H9 (cell line): ENCODE measurements around the gene KIF7. TPM values are rescaled to one million over a fixed set of nuclear protein-coding genes. Genes with fewer than 3 reads are reported as not detected.

ENCODE experiments used
- DNase-seq: peaks from one replicate; pipeline ENCODE4 v3.0.0-alpha.2; 2017
- H2AFZ ChIP-seq: one replicate; pipeline ENCODE4 v1.6.1; 2013; ENCODE audit warnings: mild to moderate bottlenecking, low read length, control low read depth, moderate library complexity
- H2AK5ac ChIP-seq: 2 replicates; pipeline ENCODE4 v1.6.1; 2013; ENCODE audit warnings: low read length, control low read depth, mixed read lengths; ENCODE audit not compliant: insufficient read length
- H2BK120ac ChIP-seq: one replicate; pipeline ENCODE4 v1.6.1; 2013; ENCODE audit warnings: low read depth, mild to moderate bottlenecking, low read length, control low read depth, inconsistent platforms; ENCODE audit not compliant: poor library complexity, severe bottlenecking
- H2BK12ac ChIP-seq: 2 replicates; pipeline ENCODE4 v1.6.1; 2013; ENCODE audit warnings: low read length, control low read depth, mixed read lengths, low read depth; ENCODE audit not compliant: insufficient read length
- H2BK15ac ChIP-seq: 2 replicates; pipeline ENCODE4 v1.6.1; 2013; ENCODE audit warnings: low read depth, low read length, control low read depth
- H2BK20ac ChIP-seq: one replicate; pipeline ENCODE4 v1.6.1; 2013; ENCODE audit warnings: low read depth, mild to moderate bottlenecking, low read length, control low read depth, inconsistent platforms; ENCODE audit not compliant: poor library complexity, severe bottlenecking
- H2BK5ac ChIP-seq: 2 replicates; pipeline ENCODE4 v1.6.1; 2013; ENCODE audit warnings: low read length, control low read depth, mixed read lengths; ENCODE audit not compliant: insufficient read length
- H3K14ac ChIP-seq: 2 replicates; pipeline ENCODE4 v1.6.1; 2013; ENCODE audit warnings: low read length, control low read depth; ENCODE audit not compliant: insufficient read depth
- H3K18ac ChIP-seq: 2 replicates; pipeline ENCODE4 v1.6.1; 2013; ENCODE audit warnings: low read depth, mild to moderate bottlenecking, mixed read lengths, low read length, control low read depth; ENCODE audit not compliant: insufficient read length
- H3K23ac ChIP-seq: 2 replicates; pipeline ENCODE4 v1.6.1; 2013; ENCODE audit warnings: low read length, control low read depth, mixed read lengths, low read depth; ENCODE audit not compliant: insufficient read length
- H3K23me2 ChIP-seq: 2 replicates; pipeline ENCODE4 v1.6.1; 2013; ENCODE audit warnings: low read depth, mild to moderate bottlenecking, mixed read lengths, low read length, control low read depth; ENCODE audit not compliant: insufficient read length, poor library complexity, severe bottlenecking
- H3K27ac ChIP-seq: 2 replicates; pipeline ENCODE4 v1.5.1; 2013; ENCODE audit warnings: low read length, control low read depth, mixed read lengths, low read depth; ENCODE audit not compliant: insufficient read length
- H3K27me3 ChIP-seq: 2 replicates; pipeline ENCODE4 v1.6.1; 2013; ENCODE audit warnings: low read length, control low read depth, inconsistent platforms; ENCODE audit not compliant: insufficient read depth
- H3K4ac ChIP-seq: 2 replicates; pipeline ENCODE4 v1.6.1; 2013; ENCODE audit warnings: low read depth, mild to moderate bottlenecking, control low read depth, inconsistent platforms, low read length, moderate library complexity
- H3K4me1 ChIP-seq: 2 replicates; pipeline ENCODE4 v1.6.1; 2013; ENCODE audit warnings: low read length, control low read depth, inconsistent platforms; ENCODE audit not compliant: insufficient read depth
- H3K4me2 ChIP-seq: 2 replicates; pipeline ENCODE4 v1.6.1; 2013; ENCODE audit warnings: low read length, control low read depth, mixed read lengths; ENCODE audit not compliant: insufficient read length, insufficient read depth
- H3K56ac ChIP-seq: 2 replicates; pipeline ENCODE4 v1.6.1; 2013; ENCODE audit warnings: low read depth, mild to moderate bottlenecking, mixed read lengths, low read length, control low read depth; ENCODE audit not compliant: insufficient read length
- H3K79me1 ChIP-seq: 2 replicates; pipeline ENCODE4 v1.6.1; 2013; ENCODE audit warnings: low read depth, mild to moderate bottlenecking, moderate library complexity, low read length, control low read depth, inconsistent platforms; ENCODE audit not compliant: insufficient read depth, poor library complexity, severe bottlenecking
- H3K79me2 ChIP-seq: 2 replicates; pipeline ENCODE4 v1.6.1; 2013; ENCODE audit warnings: low read length, control low read depth, inconsistent platforms; ENCODE audit not compliant: insufficient read depth
- H3K9ac ChIP-seq: 2 replicates; pipeline ENCODE4 v1.6.1; 2013; ENCODE audit warnings: low read length, control low read depth, mixed read lengths; ENCODE audit not compliant: insufficient read length; ENCODE audit errors: extremely low read depth
- H3K9me3 ChIP-seq: one replicate; pipeline ENCODE4 v1.6.1; 2013; ENCODE audit warnings: low read depth, low read length, inconsistent platforms; ENCODE audit not compliant: control insufficient read depth
- H3T11ph ChIP-seq: one replicate; pipeline ENCODE4 v1.6.1; 2013; ENCODE audit warnings: mild to moderate bottlenecking, low read length, control low read depth, inconsistent platforms
- H4K20me1 ChIP-seq: one replicate; pipeline ENCODE4 v1.6.1; 2013; ENCODE audit not compliant: control insufficient read depth, insufficient read length, insufficient read depth
- H4K5ac ChIP-seq: 2 replicates; pipeline ENCODE4 v1.6.1; 2013; ENCODE audit warnings: low read depth, mild to moderate bottlenecking, mixed read lengths, low read length, control low read depth; ENCODE audit not compliant: insufficient read length
- H4K8ac ChIP-seq: replicated peaks from 2 replicates; pipeline ENCODE4 v1.6.1; 2013; ENCODE audit warnings: low read length, control low read depth, mixed read lengths, low read depth; ENCODE audit not compliant: insufficient read length
- H4K91ac ChIP-seq: 2 replicates; pipeline ENCODE4 v1.6.1; 2013; ENCODE audit warnings: low read depth, mild to moderate bottlenecking, moderate library complexity, mixed read lengths, low read length, control low read depth; ENCODE audit not compliant: insufficient read length
- H3K27ac Mint-ChIP-seq, 3 experiments: 2 replicates in 2 of 3; 3 replicates in 1 of 3; pipeline ENCODE4 v1.8.0; 2020 to 2021; ENCODE audit warnings: mixed read lengths in 3 of 3, mild to moderate bottlenecking in 1 of 3, moderate library complexity in 1 of 3
- H3K27me3 Mint-ChIP-seq: 2 replicates; pipeline ENCODE4 v1.8.0; 2021; ENCODE audit warnings: low read depth, mild to moderate bottlenecking, moderate library complexity, mixed read lengths
- H3K36me3 Mint-ChIP-seq, 3 experiments: 2 replicates in 2 of 3; 3 replicates in 1 of 3; pipeline ENCODE4 v1.8.0; 2020 to 2021; ENCODE audit warnings: low read depth in 3 of 3, mixed read lengths in 3 of 3; ENCODE audit not compliant: insufficient read depth in 1 of 3
- H3K4me1 Mint-ChIP-seq, 2 experiments: 2 replicates each; pipeline ENCODE4 v1.8.0; 2020; ENCODE audit warnings: mixed read lengths in 2 of 2
- H3K4me3 Mint-ChIP-seq, 2 experiments: 2 replicates in 1 of 2; 3 replicates in 1 of 2; pipeline ENCODE4 v1.8.0; 2020 to 2021; ENCODE audit warnings: mild to moderate bottlenecking in 2 of 2, mixed read lengths in 2 of 2, moderate library complexity in 1 of 2
- H3K9me3 Mint-ChIP-seq, 2 experiments: 2 replicates in 1 of 2; 3 replicates in 1 of 2; pipeline ENCODE4 v1.8.0; 2020; ENCODE audit warnings: mild to moderate bottlenecking in 2 of 2, mixed read lengths in 2 of 2, moderate library complexity in 1 of 2
- CTCF ChIP-seq: fragments of 200-600 bp; sonication (generic); conservative IDR thresholded peaks from 3 replicates; pipeline ENCODE4 v1.8.0; 2021; ENCODE audit warnings: antibody characterized with exemption, mild to moderate bottlenecking
- WGBS: extraction: QIAGEN DNeasy Blood & Tissue Kit; methylation state at CpG from one replicate; pipeline ENCODE4 v1.1.7; 2013; ENCODE audit warnings: missing lambda C conversion rate, low lambda C conversion rate, mixed read lengths; ENCODE audit not compliant: insufficient read length; ENCODE audit errors: extremely low coverage; 5-methylcytosine and 5-hydroxymethylcytosine counted together
- total RNA-seq: library from RNA; stranded (reverse); gene quantifications from 2 replicates; pipeline ENCODE4 v1.2.1, GENCODE V29; 2021

KIF7 gene
- total RNA-seq, 1 experiment from 2014 or later = 22.0 TPM

- H3K14ac ChIP-seq = no peak overlapping the region
- H3K27ac ChIP-seq = no peak overlapping the region
- no peaks in the 10 kb centered on the region for H3K27me3 ChIP-seq
- no peak overlapping the region for H4K5ac ChIP-seq
- no peak overlapping the region for H2AFZ ChIP-seq
- H3K23me2 ChIP-seq = no peaks in the 10 kb centered on the region
- no peaks in the 10 kb centered on the region for H4K20me1 ChIP-seq
- TF ChIP-seq CTCF = no peak
- no peak overlapping the region for H2BK15ac ChIP-seq
- no peak overlapping the region for H4K91ac ChIP-seq
- H3K79me2 ChIP-seq = no peaks in the 10 kb centered on the region
- no peak overlapping the region for H3K23ac ChIP-seq
- H3K56ac ChIP-seq = no peak overlapping the region
- no peak for DNase-seq
- H2BK120ac ChIP-seq = no peak overlapping the region
- H3K4me2 ChIP-seq = no peak overlapping the region
- peaks cover 80 to 97% (median 96%) of the 10 kb centered on the region in 3 experiments for H3K36me3 Mint-ChIP-seq
- H3K4me1 ChIP-seq = no peaks in the 10 kb centered on the region; the same call in 1 of the 2 replicates
- H3K4me1 Mint-ChIP-seq = peaks cover 0 to 4% of the 10 kb centered on the region in 2 experiments; a peak in 1 of 4 replicates
- peaks cover 15 to 26% of the 10 kb centered on the region in 2 experiments for H3K9me3 Mint-ChIP-seq
- H3K4me3 Mint-ChIP-seq = no peak overlapping the region
- peak overlapping the region in 2 of 3 experiments; percentile 44 to 55; a peak in 4 of 7 replicates for H3K27ac Mint-ChIP-seq
- no peaks in the 10 kb centered on the region for H3K9me3 ChIP-seq
- no peak overlapping the region for H4K8ac ChIP-seq
- no peak overlapping the region for H2AK5ac ChIP-seq
- no peak overlapping the region for H3K9ac ChIP-seq
- H2BK5ac ChIP-seq = no peak overlapping the region
- no peak overlapping the region for H2BK20ac ChIP-seq
- WGBS = no CpG with 5 or more reads among the region's 30 CpGs
- H3K18ac ChIP-seq = no peak overlapping the region
- H3K79me1 ChIP-seq = no peaks in the 10 kb centered on the region
- H2BK12ac ChIP-seq = no peak overlapping the region
- peaks cover 5% of the 10 kb centered on the region for H3K27me3 Mint-ChIP-seq
- no peak overlapping the region for H3K4ac ChIP-seq
- no peak overlapping the region for H3T11ph ChIP-seq
Measured at GRCh38 chr15:89628806-89629715, 26.2 kb downstream of the KIF7 start.
